ENCODE results near the gene NMNAT2.
"Not testable (repeated sequence)": the region's sequence is repeated elsewhere in the genome, so short reads cannot be mapped to it uniquely, and the experiment has no call there.

The NMNAT2 gene

GRCh38 chr1:183416850-183417771 lies 1.1 kb downstream of the NMNAT2 start:
- no peak for DNase-seq (ENCODE audit: low read depth)

DNA sequence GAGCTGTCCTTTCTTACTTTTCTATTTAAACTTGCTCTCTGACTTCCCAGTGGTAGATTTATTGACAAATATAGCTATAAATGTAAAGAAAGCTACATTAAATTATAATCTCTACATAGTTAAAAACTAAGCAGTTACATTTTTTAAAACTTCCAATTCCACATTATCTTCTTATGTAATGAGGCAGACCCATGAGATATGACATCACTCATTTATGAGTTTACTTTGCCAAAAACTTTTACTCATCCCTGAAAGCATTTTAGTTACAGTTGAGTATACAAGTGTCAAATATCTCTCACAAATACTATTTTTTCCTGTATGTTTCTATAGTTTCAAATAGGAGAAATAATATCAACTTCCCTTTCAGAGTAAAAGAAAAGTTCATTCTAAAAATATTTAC lies 3.8 kb downstream of the NMNAT2 start:
- DNase-seq (ENCODE audit: low read depth) = no peak

- DNase-seq (ENCODE audit: low read depth) = no peak
Measured at GRCh38 chr1:183411091-183411490, 7.1 kb downstream of the NMNAT2 start.

- no peak for DNase-seq (ENCODE audit: low read depth)
Measured at GRCh38 chr1:183407961-183408360, 10.2 kb downstream of the NMNAT2 start.

DNA sequence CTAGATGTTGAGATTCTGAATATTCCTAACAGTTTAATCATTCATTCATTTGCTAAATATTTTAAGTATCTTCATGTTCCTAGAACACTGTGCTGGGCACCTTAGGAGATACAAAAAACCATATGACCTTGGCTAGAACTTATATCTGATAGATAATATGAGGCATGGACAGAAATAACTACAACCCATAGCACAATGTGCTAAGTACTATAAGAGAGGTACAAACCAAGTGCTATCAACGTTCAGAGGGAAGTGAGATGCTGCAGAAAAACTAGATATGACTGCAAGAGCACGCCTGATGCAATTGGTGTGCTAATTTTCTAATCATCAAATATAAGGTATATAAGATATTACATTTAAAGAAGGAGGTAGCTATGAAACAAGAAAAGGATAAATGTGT lies 10.7 kb downstream of the NMNAT2 start:
- DNase-seq (ENCODE audit: low read depth) = no peak

DNA sequence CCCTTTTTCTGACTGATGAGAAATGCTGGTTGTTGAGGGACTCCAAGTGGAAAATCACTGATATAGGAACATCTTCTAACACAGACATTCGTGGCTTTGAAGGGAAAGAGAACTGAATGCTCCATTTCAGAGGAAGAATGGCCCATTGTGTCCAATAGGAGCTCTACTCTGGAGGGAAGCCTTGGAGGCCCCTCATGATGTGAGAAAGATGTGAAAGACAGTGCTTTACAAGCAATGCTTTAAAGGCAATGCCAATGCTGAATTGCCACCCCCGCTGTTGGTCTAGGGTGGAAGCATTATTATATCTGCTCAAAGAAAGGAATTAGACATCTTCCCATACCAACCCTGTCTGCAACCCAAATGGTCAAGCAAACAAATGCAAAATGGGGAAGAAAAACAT lies 13.7 kb downstream of the NMNAT2 start:
- no peak for DNase-seq (ENCODE audit: low read depth)

- no peak for DNase-seq (ENCODE audit: low read depth)
Measured at GRCh38 chr1:183403498-183403897, 14.7 kb downstream of the NMNAT2 start.

DNA sequence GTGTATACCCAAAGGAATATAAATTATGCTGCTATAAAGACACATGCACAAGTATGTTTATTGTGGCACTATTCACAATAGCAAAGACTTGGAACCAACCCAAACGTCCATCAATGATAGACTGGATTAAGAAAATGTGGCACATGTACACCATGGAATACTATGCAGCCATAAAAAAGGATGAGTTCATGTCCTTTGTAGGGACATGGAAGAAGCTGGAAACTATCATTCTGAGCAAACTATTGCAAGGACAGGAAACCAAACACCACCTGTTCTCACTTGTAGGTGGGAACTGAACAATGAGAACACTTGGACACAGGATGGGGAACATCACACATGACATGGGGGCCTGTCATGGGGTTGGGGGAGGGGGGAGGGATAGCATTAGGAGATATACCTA lies 16.6 kb downstream of the NMNAT2 start:
- not testable (repeated sequence) for DNase-seq (ENCODE audit: low read depth)

- DNase-seq (ENCODE audit: low read depth) = no peak
Measured at GRCh38 chr1:183394435-183394834, 23.7 kb downstream of the NMNAT2 start.

DNA sequence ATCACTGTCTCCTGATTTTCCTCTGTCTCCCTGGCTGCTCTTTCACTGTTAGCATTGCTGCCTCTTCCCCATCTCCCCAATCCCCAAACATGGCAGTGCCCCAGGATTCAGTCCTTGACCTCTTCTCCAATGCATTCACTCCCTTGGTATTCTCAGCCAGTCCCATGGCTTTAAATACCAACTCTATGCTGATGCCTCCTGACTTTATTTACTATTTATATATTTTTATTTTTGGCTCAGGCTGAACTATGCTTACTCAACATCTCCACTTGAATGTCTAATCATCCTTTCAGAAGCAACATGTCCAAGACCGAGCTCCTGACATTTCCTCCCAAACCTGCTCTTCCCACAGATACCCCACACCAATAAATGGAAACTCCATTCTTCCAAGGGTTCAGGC lies 26.3 kb downstream of the NMNAT2 start:
- no peak for DNase-seq (ENCODE audit: low read depth)

- DNase-seq (ENCODE audit: low read depth) = no peak
Measured at GRCh38 chr1:183390561-183390960, 27.6 kb downstream of the NMNAT2 start.

- DNase-seq (ENCODE audit: low read depth) = no peak
Measured at GRCh38 chr1:183388735-183389134, 29.4 kb downstream of the NMNAT2 start.

DNA sequence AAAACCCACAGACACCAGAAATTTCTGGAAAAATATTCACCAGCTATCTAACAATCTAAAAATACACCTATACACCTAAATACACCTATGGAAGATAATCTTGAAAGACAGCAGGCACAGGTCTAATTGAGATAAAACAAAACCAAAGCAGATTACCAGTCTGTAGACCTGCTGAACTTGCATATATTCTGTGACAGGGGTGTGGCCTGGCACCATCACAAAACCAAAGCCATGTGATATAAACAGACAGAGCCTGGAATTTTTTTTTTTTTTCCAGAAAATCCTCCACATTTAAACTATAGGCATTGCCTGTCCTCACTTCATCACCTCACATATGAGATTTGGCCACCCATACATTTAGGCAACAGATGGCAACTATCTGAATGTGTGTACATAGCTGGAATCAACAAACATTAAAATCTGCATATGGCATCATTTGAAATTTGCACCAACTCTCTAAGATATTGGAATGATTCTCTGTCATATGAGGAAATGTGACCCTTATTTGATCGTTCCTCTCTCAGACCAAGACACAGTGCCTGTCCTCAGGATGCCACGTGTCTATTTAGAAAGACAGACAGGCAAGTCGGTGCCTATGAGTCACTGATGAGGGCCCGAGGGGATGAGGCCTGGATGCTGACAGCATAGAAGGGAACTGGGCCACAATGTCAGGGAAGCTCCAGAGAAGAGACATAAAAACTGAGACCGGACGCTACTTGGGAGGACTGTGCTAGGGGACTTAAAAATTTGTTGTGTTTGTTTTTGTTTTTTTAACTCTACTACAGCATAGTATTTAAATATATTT lies 32.6 kb downstream of the NMNAT2 start:
- no peak for DNase-seq (ENCODE audit: low read depth)

- DNase-seq (ENCODE audit: low read depth) = no peak
Measured at GRCh38 chr1:183379951-183380350, 38.2 kb downstream of the NMNAT2 start.

GRCh38 chr1:183375381-183375780 lies 42.8 kb downstream of the NMNAT2 start:
- no peak for DNase-seq (ENCODE audit: low read depth)

GRCh38 chr1:183374825-183375224 lies 43.4 kb downstream of the NMNAT2 start:
- no peak for DNase-seq (ENCODE audit: low read depth)

DNA sequence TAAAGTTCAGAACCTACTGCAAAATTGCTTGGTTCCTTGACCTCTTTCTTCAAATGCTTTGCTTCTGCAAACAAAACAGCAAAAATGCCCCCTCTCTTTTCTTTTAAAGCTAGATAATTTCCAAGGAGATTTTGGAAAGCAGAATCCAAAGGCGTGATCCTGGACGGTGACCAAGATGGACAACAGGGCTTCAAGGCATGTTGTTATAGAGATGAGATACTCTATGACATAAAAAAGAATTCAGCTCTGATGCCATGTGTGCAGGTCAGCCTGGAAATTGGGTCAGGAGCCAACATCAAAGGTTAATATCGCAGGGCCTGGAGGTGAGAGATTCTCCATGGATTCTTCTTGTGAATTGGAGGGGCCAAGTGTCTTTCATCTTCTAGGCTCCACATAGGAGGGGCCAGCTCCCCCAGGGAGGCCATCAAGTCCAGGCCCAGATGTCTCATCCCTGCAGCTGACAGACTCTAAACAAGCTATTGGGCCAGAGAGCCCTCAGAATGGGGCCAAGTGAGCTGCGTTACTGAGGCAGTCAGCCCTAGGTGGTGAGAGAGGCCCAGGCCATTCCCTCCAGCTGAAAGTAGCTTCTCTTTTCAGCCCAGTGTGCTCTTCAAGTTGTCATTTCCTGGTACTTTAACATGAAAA lies 45.5 kb downstream of the NMNAT2 start:
- DNase-seq (ENCODE audit: low read depth) = no peak

- DNase-seq (ENCODE audit: low read depth) = no peak
Measured at GRCh38 chr1:183370399-183371058, 47.7 kb downstream of the NMNAT2 start.

DNA sequence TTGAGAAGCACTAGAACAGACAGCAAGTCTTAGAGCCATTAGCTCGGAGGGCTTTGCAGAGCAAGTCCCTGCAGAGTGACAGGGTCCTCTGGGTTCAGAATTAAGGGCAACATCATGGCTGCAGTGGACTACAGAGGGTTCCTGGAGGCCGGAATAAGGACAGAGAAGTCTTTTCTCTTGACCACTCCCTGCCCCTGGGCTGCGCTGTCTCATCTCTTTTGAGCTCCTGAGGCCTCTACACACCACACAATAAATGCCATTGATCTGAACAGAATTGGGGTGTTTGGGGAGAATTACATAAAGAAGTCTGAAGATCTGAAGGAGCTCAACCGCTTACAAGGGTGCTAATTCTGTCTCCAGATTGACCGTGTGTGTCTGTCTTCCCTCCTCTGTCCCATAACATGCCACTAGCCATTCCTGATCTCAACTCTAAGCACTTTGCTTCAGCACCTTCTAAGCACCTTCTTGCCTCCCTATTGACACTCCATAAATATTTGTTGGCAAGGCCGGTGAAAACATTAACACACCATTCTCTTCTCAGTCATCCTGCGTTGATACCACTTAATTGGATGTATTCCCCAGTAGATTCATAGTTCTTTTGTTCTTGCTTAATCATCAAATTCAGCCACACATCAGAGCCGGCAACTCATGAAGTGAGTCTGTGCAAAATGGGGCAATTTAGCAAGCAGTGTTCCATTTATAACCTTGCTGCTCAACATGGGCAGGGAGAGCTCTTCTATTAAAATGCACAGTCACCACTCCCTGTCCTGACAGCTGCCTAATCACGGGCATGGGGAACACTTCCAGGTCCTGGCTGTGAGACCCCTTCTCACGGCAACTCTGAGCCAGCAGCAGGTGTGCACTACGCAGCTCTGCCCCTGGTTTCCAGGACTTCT lies 49.7 kb downstream of the NMNAT2 start:
- DNase-seq (ENCODE audit: low read depth) = no peak

DNA sequence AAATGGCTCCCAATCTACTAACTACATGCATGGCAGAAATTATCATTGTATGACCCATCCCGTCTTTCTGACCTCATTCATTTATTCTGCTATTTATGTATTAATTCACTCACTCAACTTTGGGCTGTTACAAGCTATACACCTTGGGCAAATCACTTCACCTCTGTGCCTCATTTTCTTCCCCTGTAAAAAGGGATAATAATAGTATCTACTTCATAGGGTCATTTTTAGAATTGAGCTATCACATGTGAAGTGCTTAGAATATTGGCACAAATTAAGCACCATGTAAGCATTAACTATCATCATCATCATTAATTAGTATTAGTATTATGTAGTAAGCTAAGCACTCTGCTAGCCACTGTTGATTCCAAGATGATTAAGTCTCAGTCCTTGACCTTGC lies 52.1 kb downstream of the NMNAT2 start:
- no peak for DNase-seq (ENCODE audit: low read depth)

- no peak for DNase-seq (ENCODE audit: low read depth)
Measured at GRCh38 chr1:183365676-183366075, 52.5 kb downstream of the NMNAT2 start.
